ENCODE data around the gene TBC1D10A.
A peak's percentile ranks its signal among the peaks of the same experiment; 100 is the strongest.

Gene TBC1D10A

GRCh38 chr22:30246814-30247376, 79.8 kb downstream of the TBC1D10A start:
- TF ChIP-seq CTCF (IDR thresholded peaks at IDR 0.05; ENCODE audit: extremely low read depth, missing control alignments): no peak
- no peak for DNase-seq (ENCODE audit: low spot score)

- peak; percentile 81 for DNase-seq (ENCODE audit: low spot score)
- no peak for TF ChIP-seq CTCF (IDR thresholded peaks at IDR 0.05; ENCODE audit: extremely low read depth, missing control alignments)
Measured at GRCh38 chr22:30245985-30246813, 80.5 kb downstream of the TBC1D10A start, which contains the start of gene LIF. Gene LIF, minus strand, starts transcription at chr22:30246759. Its CDS starts 64 bp downstream, at chr22:30246695.

DNA sequence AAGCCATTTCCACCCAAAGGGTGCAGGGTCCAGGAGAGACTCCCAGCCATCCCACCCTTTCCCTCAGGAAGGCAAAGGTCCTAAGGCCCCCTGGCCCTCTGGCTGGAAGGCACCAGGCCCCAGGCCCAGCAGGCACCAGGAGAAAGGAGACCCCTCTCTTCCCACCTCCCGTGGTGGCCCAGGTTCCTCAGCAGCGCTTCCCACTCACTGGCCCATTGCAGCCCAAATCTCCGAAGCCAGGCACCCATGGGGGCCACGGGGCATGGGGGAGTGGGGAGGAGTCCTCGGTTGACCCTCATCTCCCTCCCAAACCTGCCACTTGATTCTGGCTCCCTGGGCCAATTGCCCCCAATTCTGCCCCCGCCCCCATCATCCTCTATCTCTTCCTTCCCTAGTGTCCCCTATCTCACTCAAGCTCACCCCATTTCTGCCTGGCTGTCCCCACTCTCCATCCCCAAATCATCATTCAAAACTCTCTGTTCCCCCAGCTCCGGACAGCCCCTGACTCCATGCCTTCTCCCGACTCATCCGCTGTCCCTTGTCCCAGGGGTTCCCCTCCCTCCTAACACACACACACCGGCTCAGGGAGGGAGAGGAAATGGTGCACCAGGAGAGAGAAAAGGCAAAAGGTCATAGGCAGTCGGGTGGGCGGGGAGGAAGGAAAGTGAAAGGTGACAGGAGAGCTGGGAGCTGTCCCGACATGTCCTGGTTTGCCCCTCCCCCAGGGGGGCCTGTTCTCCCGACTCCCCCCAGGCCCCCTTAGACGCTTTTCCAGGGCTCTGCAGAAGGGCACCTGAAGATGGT, 81.4 kb downstream of the TBC1D10A start:
- DNase-seq (ENCODE audit: low spot score): no peak
- no peak for TF ChIP-seq CTCF (IDR thresholded peaks at IDR 0.05; ENCODE audit: extremely low read depth, missing control alignments)

DNA sequence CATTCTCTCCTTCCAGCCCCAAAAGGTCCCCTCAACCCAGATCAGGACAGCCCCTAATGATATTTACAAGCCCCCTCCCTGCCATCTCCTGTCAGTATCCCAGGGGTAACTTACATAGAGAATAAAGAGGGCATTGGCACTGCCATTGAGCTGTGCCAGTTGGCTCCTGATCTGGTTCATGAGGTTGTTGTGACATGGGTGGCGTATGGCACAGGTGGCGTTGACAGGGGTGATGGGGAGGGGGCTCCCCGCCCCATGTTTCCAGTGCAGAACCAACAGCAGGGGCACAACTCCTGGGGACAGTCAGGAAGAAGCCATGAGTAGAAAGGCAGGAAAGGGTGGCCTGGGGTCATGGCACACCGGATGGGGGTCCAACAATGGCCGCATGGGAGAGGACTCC, 82.1 kb downstream of the TBC1D10A start:
- TF ChIP-seq CTCF (IDR thresholded peaks at IDR 0.05; ENCODE audit: extremely low read depth, missing control alignments): no peak
- no peak for DNase-seq (ENCODE audit: low spot score)

DNA sequence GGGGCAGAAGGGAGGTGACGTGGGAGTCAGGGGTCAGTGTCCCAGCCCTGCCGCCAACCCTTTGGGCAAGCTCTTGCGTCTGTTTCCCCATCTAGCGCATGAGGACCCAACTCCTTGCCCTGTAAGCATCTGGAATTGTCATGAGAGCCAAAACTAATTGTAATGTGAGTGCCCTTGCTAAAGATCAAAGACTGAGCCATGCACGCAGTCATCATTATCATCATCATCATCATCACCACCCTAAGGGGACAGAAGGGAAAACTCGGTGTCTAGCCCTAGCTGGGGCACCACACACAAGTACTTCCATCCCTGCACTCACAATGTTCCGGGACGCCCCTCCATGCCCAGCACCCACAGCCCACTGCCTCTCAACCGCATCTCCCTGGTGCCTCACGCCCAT, 82.7 kb downstream of the TBC1D10A start:
- DNase-seq (ENCODE audit: low spot score): no peak
- TF ChIP-seq CTCF (IDR thresholded peaks at IDR 0.05; ENCODE audit: extremely low read depth, missing control alignments): no peak

- TF ChIP-seq CTCF (IDR thresholded peaks at IDR 0.05; ENCODE audit: extremely low read depth, missing control alignments): no peak
- DNase-seq (ENCODE audit: low spot score): no peak
Measured at GRCh38 chr22:30243661-30244060, 83.1 kb downstream of the TBC1D10A start.

Measured in GM20000 (cell line).